ENCODE measurements around the gene SRCIN1.
A peak's percentile ranks its signal among the peaks of the same experiment; 100 is the strongest.
"Not testable (repeated sequence)": the region's sequence is repeated elsewhere in the genome, so short reads cannot be mapped to it uniquely, and the experiment has no call there.

Gene SRCIN1

GRCh38 chr17:38605841-38606645 is at the start of gene SRCIN1:
SRCIN1 (minus strand) TSS chr17:38605952; CDS start chr17:38605705, 247 bp downstream.
- peak within 1 kb of the TSS; percentile 69 for H3K4me2 ChIP-seq
- peaks cover 8% of the 10 kb centered on the region for H3K4me1 ChIP-seq (ENCODE audit: low read depth, poor library complexity, severe bottlenecking)
- H3K27me3 ChIP-seq (ENCODE audit: insufficient read depth, low read depth) = peaks cover 26% of the 10 kb centered on the region; the same call in 1 of the 2 replicates
- H3K79me2 ChIP-seq (ENCODE audit: insufficient read depth, low read depth) = no peaks in the 10 kb centered on the region
- H3K9ac ChIP-seq = peak within 1 kb of the TSS; percentile 85
- peak within 1 kb of the TSS; percentile 44; the same call in 1 of the 2 replicates for H3K27ac ChIP-seq
- H2AFZ ChIP-seq (ENCODE audit: low read depth) = peak within 1 kb of the TSS; percentile 96
- peak; percentile 98 for TF ChIP-seq CTCF (conservative IDR thresholded peaks at IDR 0.05; ENCODE audit: low read depth, low read length)
- H3K36me3 ChIP-seq (ENCODE audit: insufficient read depth) = no peaks in the 10 kb centered on the region
- H4K20me1 ChIP-seq (ENCODE audit: insufficient read depth) = no peaks in the 10 kb centered on the region
- H3K4me3 ChIP-seq (IDR thresholded peaks at IDR 0.05; ENCODE audit: insufficient read depth, low read depth, low read length) = no peak within 1 kb of the TSS

- Histone ChIP-seq H4K20me1 (ENCODE audit: insufficient read depth) (no peaks in the 10 kb centered on the region), H3K27ac (no peak overlapping the region), H3K36me3 (ENCODE audit: insufficient read depth) (no peaks in the 10 kb centered on the region), H3K27me3 (ENCODE audit: insufficient read depth, low read depth) (no peaks in the 10 kb centered on the region), H3K4me2 (no peak overlapping the region), H3K9ac (no peak overlapping the region), H3K4me3 (IDR thresholded peaks at IDR 0.05; ENCODE audit: insufficient read depth, low read depth, low read length) (no peak overlapping the region), H2AFZ (ENCODE audit: low read depth) (peak overlapping the region; percentile 7; the same call in 1 of the 2 replicates), H3K4me1 (ENCODE audit: low read depth, poor library complexity, severe bottlenecking) (peaks cover 6% of the 10 kb centered on the region), H3K79me2 (ENCODE audit: insufficient read depth, low read depth) (no peaks in the 10 kb centered on the region)
- TF ChIP-seq CTCF (conservative IDR thresholded peaks at IDR 0.05; ENCODE audit: low read depth, low read length) = no peak
Observed at GRCh38 chr17:38654411-38655398, 49.0 kb upstream of the SRCIN1 start.

- H4K20me1 ChIP-seq (ENCODE audit: insufficient read depth) = no peaks in the 10 kb centered on the region
- H3K36me3 ChIP-seq (ENCODE audit: insufficient read depth) = no peaks in the 10 kb centered on the region
- H3K9ac ChIP-seq = no peak overlapping the region
- no peaks in the 10 kb centered on the region for H3K27me3 ChIP-seq (ENCODE audit: insufficient read depth, low read depth)
- no peak for TF ChIP-seq CTCF (conservative IDR thresholded peaks at IDR 0.05; ENCODE audit: low read depth, low read length)
- H3K4me3 ChIP-seq (IDR thresholded peaks at IDR 0.05; ENCODE audit: insufficient read depth, low read depth, low read length) = no peak overlapping the region
- H3K27ac ChIP-seq = no peak overlapping the region
- H3K79me2 ChIP-seq (ENCODE audit: insufficient read depth, low read depth) = no peaks in the 10 kb centered on the region
- H2AFZ ChIP-seq (ENCODE audit: low read depth) = no peak overlapping the region
- peaks cover 6% of the 10 kb centered on the region for H3K4me1 ChIP-seq (ENCODE audit: low read depth, poor library complexity, severe bottlenecking)
- H3K4me2 ChIP-seq = no peak overlapping the region
Observed at GRCh38 chr17:38653679-38654078, 47.9 kb upstream of the SRCIN1 start.

GRCh38 chr17:38653230-38653629 is 47.5 kb upstream of the SRCIN1 start:
- Histone ChIP-seq H3K36me3 (ENCODE audit: insufficient read depth) (no peaks in the 10 kb centered on the region), H3K27ac (no peak overlapping the region), H4K20me1 (ENCODE audit: insufficient read depth) (no peaks in the 10 kb centered on the region), H3K27me3 (ENCODE audit: insufficient read depth, low read depth) (no peaks in the 10 kb centered on the region), H2AFZ (ENCODE audit: low read depth) (no peak overlapping the region), H3K9ac (no peak overlapping the region), H3K79me2 (ENCODE audit: insufficient read depth, low read depth) (no peaks in the 10 kb centered on the region), H3K4me1 (ENCODE audit: low read depth, poor library complexity, severe bottlenecking) (peaks cover 6% of the 10 kb centered on the region), H3K4me3 (IDR thresholded peaks at IDR 0.05; ENCODE audit: insufficient read depth, low read depth, low read length) (no peak overlapping the region), H3K4me2 (no peak overlapping the region)
- no peak for TF ChIP-seq CTCF (conservative IDR thresholded peaks at IDR 0.05; ENCODE audit: low read depth, low read length)

- H3K36me3 ChIP-seq (ENCODE audit: insufficient read depth); H3K79me2 ChIP-seq (ENCODE audit: insufficient read depth, low read depth); H3K4me3 ChIP-seq (IDR thresholded peaks at IDR 0.05; ENCODE audit: insufficient read depth, low read depth, low read length); H3K27ac ChIP-seq; H4K20me1 ChIP-seq (ENCODE audit: insufficient read depth); H3K27me3 ChIP-seq (ENCODE audit: insufficient read depth, low read depth); H3K9ac ChIP-seq; H3K4me2 ChIP-seq; H3K4me1 ChIP-seq (ENCODE audit: low read depth, poor library complexity, severe bottlenecking); H2AFZ ChIP-seq (ENCODE audit: low read depth): not testable (repeated sequence)
Observed at GRCh38 chr17:38650653-38651173, 45.0 kb upstream of the SRCIN1 start.
